Measurements from ENCODE around the gene LMBR1. TPM values are rescaled to one million over a fixed set of nuclear protein-coding genes. Genes with fewer than 3 reads are reported as not detected.
A peak's percentile ranks its signal among the peaks of the same experiment; 100 is the strongest.

Gene LMBR1
- total and polyA plus RNA-seq, 12 donors = 16.9 to 341 (median 117) TPM

DNA sequence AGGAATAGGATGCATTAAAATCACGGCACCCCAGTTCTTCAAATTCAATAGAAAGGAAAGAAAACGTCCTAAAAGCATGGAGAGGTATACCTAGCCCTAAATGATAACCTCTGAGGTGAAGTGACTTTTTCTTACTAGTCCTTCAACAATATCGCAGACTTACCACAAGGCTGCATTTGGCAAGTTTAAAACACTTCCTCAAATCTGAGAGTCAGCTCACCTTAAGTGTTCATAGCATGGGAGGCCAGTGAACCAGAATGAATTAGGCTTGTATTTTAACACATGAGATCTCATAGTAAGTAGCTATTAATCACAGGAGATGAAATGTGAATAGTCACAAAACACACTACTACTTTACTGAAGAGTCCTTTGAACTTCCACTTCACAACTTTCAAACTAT is 128.2 kb downstream of the LMBR1 start:
- H3K27ac ChIP-seq = no peak overlapping the region
- TF ChIP-seq POLR2A (IDR thresholded peaks at IDR 0.05) = no peak
- TF ChIP-seq, protein P1, sequence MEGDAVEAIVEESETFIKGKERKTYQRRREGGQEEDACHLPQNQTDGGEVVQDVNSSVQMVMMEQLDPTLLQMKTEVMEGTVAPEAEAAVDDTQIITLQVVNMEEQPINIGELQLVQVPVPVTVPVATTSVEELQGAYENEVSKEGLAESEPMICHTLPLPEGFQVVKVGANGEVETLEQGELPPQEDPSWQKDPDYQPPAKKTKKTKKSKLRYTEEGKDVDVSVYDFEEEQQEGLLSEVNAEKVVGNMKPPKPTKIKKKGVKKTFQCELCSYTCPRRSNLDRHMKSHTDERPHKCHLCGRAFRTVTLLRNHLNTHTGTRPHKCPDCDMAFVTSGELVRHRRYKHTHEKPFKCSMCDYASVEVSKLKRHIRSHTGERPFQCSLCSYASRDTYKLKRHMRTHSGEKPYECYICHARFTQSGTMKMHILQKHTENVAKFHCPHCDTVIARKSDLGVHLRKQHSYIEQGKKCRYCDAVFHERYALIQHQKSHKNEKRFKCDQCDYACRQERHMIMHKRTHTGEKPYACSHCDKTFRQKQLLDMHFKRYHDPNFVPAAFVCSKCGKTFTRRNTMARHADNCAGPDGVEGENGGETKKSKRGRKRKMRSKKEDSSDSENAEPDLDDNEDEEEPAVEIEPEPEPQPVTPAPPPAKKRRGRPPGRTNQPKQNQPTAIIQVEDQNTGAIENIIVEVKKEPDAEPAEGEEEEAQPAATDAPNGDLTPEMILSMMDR (IDR thresholded peaks at IDR 0.05) = no peak
- intact Hi-C loops (cut with DNase I) = loop anchor here in 1 of 2 donors (10.0 kb wide), 1 partner anchor 970 kb away; no protein-coding TSS in a partner anchor
- DNase-seq = no peak
- H3K27me3 ChIP-seq = no peaks in the 10 kb centered on the region
- H3K9me3 ChIP-seq (replicated peaks in 1 of 3) = no peaks in the 10 kb centered on the region
- H3K4me3 ChIP-seq = no peak overlapping the region
- 85 to 87% (median 85%) methylated on average over 3 of the region's 3 CpGs for WGBS, 4 donors
- no peaks in the 10 kb centered on the region for H3K36me3 ChIP-seq (replicated peaks in 1 of 2)
- peaks cover 0 to 18% of the 10 kb centered on the region in 2 donors for H3K4me1 ChIP-seq (replicated peaks in 1 of 2)

DNA sequence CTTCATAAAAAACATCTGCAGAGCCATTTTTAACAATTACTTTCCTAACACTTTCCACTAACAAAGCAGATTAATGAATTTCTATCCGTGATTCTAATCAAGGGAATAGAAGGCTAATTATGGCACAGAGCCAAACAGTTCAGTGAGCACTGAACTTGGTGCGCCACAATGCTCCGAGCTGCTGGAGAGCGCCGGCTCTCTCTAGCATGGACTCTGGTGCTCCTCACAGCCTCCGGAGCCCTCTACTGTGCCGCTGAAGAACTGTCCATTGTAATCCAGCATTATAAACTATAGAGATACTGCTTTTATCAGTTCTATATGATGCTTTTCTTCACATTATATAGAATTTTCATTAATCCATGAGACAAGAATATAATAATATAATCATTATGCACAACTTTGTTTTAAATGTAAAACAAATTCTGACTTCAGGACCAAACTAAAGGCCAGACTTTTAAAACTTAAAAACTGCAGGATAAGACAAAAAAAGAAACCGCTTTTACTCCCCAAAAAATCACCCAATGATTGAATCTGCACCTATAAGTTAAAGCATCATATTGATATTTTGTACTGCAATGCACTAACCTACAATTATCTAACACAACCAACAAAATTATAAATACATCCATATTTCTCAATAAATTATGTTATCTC is 128.8 kb downstream of the LMBR1 start:
- H3K36me3 ChIP-seq (replicated peaks in 1 of 2) = no peaks in the 10 kb centered on the region
- intact Hi-C loops (cut with DNase I) = loop anchor here in 1 of 2 donors (10.0 kb wide), 1 partner anchor 969 kb away; no protein-coding TSS in a partner anchor
- no peak for TF ChIP-seq POLR2A (IDR thresholded peaks at IDR 0.05)
- TF ChIP-seq, protein P1 (IDR thresholded peaks at IDR 0.05) = peak; percentile 51 to 77 (median 71)
- no peaks in the 10 kb centered on the region for H3K27me3 ChIP-seq
- H3K4me1 ChIP-seq (replicated peaks in 1 of 2) = peaks cover 0 to 18% of the 10 kb centered on the region in 2 donors
- H3K9me3 ChIP-seq (replicated peaks in 1 of 3) = no peaks in the 10 kb centered on the region
- WGBS, 4 donors = 24 to 33% (median 28%) methylated on average over 8 of the region's 8 CpGs
- no peak overlapping the region for H3K4me3 ChIP-seq
- no peak overlapping the region for H3K27ac ChIP-seq
- DNase-seq = peak; percentile 73 to 87 (median 78)

DNA sequence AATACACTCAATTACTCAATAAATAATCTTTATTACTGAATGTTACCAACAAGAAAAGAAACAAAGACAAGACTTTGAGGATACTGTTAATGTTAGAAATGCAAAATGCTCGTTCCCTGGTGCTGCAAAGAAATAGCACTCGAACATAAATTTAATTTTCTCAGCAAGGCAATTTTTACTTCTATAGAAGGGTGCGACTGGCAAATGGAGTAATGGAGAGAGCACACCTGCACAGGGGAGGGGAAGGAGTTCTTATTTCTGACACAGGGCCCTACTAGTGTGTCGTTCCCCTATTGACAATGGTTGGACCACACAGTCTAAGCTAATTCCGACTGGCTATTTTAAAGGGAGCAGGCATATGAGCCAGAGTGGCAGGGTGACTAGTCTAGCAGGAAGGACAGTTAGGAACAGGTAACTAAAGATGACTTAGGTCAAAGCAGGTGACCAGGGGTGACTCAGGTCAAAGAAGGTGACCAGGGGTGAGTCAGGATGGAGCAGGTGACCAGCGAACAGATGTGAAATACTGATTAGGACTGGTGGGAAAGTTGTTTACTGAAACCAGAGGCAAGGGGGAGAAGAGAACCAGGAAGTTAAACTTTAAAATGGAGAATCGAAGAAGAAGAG is 133.3 kb downstream of the LMBR1 start:
- no peak for TF ChIP-seq POLR2A (IDR thresholded peaks at IDR 0.05)
- TF ChIP-seq, protein P1 (IDR thresholded peaks at IDR 0.05) = no peak
- Histone ChIP-seq H3K4me1 (replicated peaks in 1 of 2) (peaks cover 0 to 7% of the 10 kb centered on the region in 2 donors), H3K27me3 (no peaks in the 10 kb centered on the region), H3K36me3 (replicated peaks in 1 of 2) (no peaks in the 10 kb centered on the region), H3K9me3 (replicated peaks in 1 of 3) (no peaks in the 10 kb centered on the region), H3K27ac (no peak overlapping the region), H3K4me3 (no peak overlapping the region)
- WGBS, 4 donors = 95 to 97% (median 95%) methylated on average over 7 of the region's 7 CpGs
- intact Hi-C loops (cut with DNase I) = loop anchor here in 1 of 2 donors (10.0 kb wide), 2 partner anchors 75 to 965 kb away; no protein-coding TSS in a partner anchor
- no peak for DNase-seq

DNA sequence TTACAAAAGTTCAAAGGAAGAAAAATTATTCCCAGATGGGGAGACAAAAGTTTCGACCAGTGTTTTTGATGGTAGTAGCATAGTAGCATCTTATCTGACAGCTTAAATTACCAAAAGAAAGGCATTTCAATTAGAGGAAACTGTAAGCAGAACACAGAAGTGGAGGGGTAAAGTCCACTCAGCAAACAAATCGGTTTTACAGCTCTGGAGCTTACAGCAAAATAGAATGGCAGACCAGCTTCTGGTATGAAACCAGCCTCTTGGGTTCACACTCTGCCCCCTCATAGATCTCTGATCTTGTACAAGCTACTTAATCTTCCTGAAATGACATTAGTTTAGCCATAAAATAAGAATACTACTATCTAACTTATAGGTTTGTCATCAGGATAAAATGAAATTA is 133.8 kb downstream of the LMBR1 start:
- WGBS, 4 donors = 92 to 98% (median 95%) methylated on average over 2 of the region's 2 CpGs

More for the DNA sequence above, 133.8 kb downstream of the LMBR1 start:
- Histone ChIP-seq H3K27me3 (no peaks in the 10 kb centered on the region), H3K4me1 (replicated peaks in 1 of 2) (peaks cover 0 to 5% of the 10 kb centered on the region in 2 donors), H3K4me3 (no peak overlapping the region), H3K27ac (no peak overlapping the region), H3K9me3 (replicated peaks in 1 of 3) (no peaks in the 10 kb centered on the region), H3K36me3 (replicated peaks in 1 of 2) (no peaks in the 10 kb centered on the region)
- DNase-seq = no peak
- intact Hi-C loops (cut with DNase I) = loop anchor here in 1 of 2 donors (10.0 kb wide), 1 partner anchor 74 kb away; no protein-coding TSS in a partner anchor
- TF ChIP-seq POLR2A (IDR thresholded peaks at IDR 0.05) = no peak
- TF ChIP-seq, protein P1 (IDR thresholded peaks at IDR 0.05) = no peak
